GM19025 (cell line): ENCODE results near the gene LYL1.

Experiments used
- ATAC-seq: cut with Tn5 transposase; IDR thresholded peaks from one replicate; pipeline ENCODE4 v1.9.1; 2021; ENCODE audit warnings: mild to moderate bottlenecking, low read depth, moderate library complexity; ENCODE audit not compliant: unreplicated experiment

Gene LYL1

GRCh38 chr19:13060964-13061927, 41.4 kb downstream of the LYL1 start:
- no peak for ATAC-seq

- ATAC-seq = no peak
These were observed 42.3 kb downstream of the LYL1 start for GRCh38 chr19:13060233-13060963.

- no peak for ATAC-seq
These were observed 43.6 kb downstream of the LYL1 start for GRCh38 chr19:13058951-13059660.

GRCh38 chr19:13057744-13058143, 44.9 kb downstream of the LYL1 start:
- no peak for ATAC-seq

- no peak for ATAC-seq
These were observed 45.5 kb downstream of the LYL1 start for GRCh38 chr19:13057147-13057572.

- no peak for ATAC-seq
These were observed 46.5 kb downstream of the LYL1 start for GRCh38 chr19:13056052-13056660.

GRCh38 chr19:13055213-13056051, 47.2 kb downstream of the LYL1 start:
- no peak for ATAC-seq

- ATAC-seq = no peak
These were observed 47.9 kb downstream of the LYL1 start for GRCh38 chr19:13054626-13055212.

GRCh38 chr19:13053761-13054625, 48.7 kb downstream of the LYL1 start:
- no peak for ATAC-seq

GRCh38 chr19:13053238-13053637, 49.4 kb downstream of the LYL1 start:
- ATAC-seq = no peak

- ATAC-seq = no peak
These were observed 50.0 kb downstream of the LYL1 start for GRCh38 chr19:13052447-13053175.

- no peak for ATAC-seq
These were observed 51.0 kb downstream of the LYL1 start for GRCh38 chr19:13051557-13052165.

- no peak for ATAC-seq
These were observed 52.4 kb downstream of the LYL1 start for GRCh38 chr19:13050274-13050673.
